Retinal pigment epithelial cell (primary cell): ENCODE results near the gene TXLNA.

Experiments
- DNase-seq: peaks from one replicate; pipeline ENCODE4 v3.0.0-alpha.2; 2010; ENCODE audit warnings: low read depth
- H3K4me3 ChIP-seq: 2 replicates; pipeline ENCODE4 v1.5.1; 2011; ENCODE audit warnings: mild to moderate bottlenecking, low read length, control low read depth, moderate library complexity
- TF ChIP-seq, protein P1 (sequence below): conservative IDR thresholded peaks from 2 replicates; pipeline ENCODE4 v1.5.1; 2011; ENCODE audit warnings: low read depth, low read length, control low read depth, inconsistent platforms

The TXLNA gene

GRCh38 chr1:32200226-32201010 is 20.9 kb downstream of the TXLNA start, which contains the start of gene CCDC28B:
Gene CCDC28B (plus strand): TSS chr1:32200595. CDS start chr1:32201936, 1,341 bp downstream.
- H3K4me3 ChIP-seq: peak within 1 kb of the TSS; percentile 73
- no peak for DNase-seq
- TF ChIP-seq, protein P1, sequence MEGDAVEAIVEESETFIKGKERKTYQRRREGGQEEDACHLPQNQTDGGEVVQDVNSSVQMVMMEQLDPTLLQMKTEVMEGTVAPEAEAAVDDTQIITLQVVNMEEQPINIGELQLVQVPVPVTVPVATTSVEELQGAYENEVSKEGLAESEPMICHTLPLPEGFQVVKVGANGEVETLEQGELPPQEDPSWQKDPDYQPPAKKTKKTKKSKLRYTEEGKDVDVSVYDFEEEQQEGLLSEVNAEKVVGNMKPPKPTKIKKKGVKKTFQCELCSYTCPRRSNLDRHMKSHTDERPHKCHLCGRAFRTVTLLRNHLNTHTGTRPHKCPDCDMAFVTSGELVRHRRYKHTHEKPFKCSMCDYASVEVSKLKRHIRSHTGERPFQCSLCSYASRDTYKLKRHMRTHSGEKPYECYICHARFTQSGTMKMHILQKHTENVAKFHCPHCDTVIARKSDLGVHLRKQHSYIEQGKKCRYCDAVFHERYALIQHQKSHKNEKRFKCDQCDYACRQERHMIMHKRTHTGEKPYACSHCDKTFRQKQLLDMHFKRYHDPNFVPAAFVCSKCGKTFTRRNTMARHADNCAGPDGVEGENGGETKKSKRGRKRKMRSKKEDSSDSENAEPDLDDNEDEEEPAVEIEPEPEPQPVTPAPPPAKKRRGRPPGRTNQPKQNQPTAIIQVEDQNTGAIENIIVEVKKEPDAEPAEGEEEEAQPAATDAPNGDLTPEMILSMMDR: no peak

DNA sequence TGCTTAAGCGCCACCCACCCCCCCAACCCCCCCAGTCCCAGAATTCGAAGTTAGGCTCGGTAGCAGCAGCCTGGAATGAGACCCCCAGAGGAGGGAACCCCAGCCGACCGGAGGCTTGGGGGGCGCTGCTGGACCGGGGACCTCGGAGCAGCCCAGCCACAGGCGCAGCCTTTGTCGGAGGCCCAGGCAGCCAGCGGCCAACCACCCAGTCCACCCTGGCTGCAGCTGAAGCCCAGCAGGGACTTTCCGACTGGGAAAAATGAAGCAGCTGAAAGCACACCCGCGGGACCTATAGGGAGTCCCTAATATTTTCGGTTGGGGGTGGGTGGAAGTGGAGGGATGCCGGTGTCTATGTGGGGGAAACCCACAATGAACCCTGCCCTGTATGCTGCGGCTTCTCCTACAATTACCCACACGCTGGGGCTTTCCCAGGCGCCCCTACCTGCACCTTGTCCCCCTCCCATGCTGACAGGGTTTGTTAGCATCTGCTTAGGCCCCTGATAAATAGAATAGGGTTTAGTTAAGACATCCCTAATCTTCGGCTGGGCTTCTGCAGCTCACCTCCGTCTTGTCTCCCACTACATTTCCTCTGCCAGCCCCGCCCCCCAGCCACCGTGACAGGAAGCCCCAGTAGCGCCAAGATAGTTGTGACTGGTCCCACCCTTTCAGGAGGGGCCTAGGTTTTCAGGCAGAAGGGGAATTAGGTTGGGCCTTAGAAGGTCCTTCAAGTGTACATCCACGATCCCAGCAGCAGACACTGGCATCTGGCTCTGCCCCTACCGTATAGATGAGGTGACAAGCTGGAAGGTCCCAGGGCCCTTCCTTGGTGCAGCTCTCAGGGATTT is 21.8 kb downstream of the TXLNA start:
- TF ChIP-seq, protein P1: peak; percentile 18
- H3K4me3 ChIP-seq: peak overlapping the region; percentile 73
- DNase-seq: no peak

GRCh38 chr1:32204943-32205361 is 25.5 kb downstream of the TXLNA start:
- no peak for DNase-seq
- TF ChIP-seq, protein P1: no peak
- peak overlapping the region; percentile 79 for H3K4me3 ChIP-seq

DNA sequence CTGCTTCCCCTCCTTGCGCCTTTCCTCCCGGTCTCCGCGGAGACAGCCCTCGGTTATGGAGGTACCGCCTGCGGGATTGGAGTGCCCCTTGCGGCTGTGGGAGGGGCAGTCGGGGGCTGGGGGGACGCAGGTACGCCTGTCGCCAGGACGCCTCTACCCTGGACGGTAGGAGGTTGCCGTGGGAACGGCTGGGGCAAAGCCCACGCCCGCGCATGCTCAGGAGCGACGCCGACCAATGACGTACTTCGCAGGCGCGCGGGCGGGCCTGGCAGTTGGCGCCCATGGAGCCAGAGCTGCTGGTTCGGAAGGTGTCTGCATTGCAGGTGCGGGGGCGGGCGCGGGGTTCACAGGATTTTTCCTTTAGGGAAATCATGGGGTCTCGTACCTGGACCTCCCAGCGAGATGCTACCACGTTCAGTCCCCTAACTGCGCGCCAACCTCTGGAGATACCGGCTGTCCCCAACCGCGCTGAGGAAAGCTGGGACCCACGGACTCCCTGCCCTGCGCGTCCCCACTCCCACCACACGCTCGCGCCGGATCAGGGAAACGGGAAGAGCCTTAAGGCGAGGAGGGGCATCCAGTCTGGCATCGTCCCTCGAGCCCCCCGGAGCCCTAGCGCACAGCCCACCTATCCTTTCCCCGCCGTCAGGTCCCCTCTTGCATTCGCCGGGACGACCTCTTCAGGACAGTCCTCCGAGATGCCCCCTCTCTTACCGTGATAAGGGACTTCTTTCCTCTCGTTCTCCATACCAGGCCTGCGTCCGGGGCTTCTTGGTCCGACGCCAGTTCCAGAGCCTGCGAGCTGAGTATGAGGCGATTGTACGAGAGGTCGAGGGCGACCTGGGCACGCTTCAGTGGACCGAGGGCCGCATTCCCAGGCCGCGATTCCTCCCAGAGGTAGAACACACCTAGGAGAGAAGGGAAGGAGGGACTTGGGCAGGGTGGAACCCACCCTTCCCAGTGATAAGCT is 26.2 kb downstream of the TXLNA start, which contains the start of gene IQCC:
Gene IQCC, plus strand, starts transcription at position 271 of the 970 bp plus-strand sequence. Its CDS starts 11 bp downstream, at position 282.
- TF ChIP-seq, protein P1: peak; percentile 20
- DNase-seq: no peak
- peak within 1 kb of the TSS; percentile 79 for H3K4me3 ChIP-seq

- TF ChIP-seq, protein P1: no peak
- H3K4me3 ChIP-seq: no peak overlapping the region
- DNase-seq: no peak
Measured at GRCh38 chr1:32208469-32208868, 29.0 kb downstream of the TXLNA start.

- TF ChIP-seq, protein P1: no peak
- peak; percentile 39 for DNase-seq
- H3K4me3 ChIP-seq: no peak within 1 kb of the TSS
Measured at GRCh38 chr1:32208891-32209328, 29.4 kb downstream of the TXLNA start, which contains the start of gene DCDC2B. Gene DCDC2B (plus strand): TSS chr1:32209089. CDS start chr1:32209094, 5 bp downstream.
